Uterus (tissue), 4 donors: ENCODE measurements around the gene ROCK2. TPM values are rescaled to one million over a fixed set of nuclear protein-coding genes. Genes with fewer than 3 reads are reported as not detected.

Experiments
- DNase-seq, 2 donors: peaks; one replicate each; pipeline ENCODE4 v3.0.0-alpha.2; 2019 to 2020
- H3K27ac ChIP-seq, 2 donors: fragments of 200-600 bp; sonication (generic); 1 replicate in 1 of 2; 2 replicates in 1 of 2; pipeline ENCODE4 v1.5.1; 2016 to 2018
- H3K27me3 ChIP-seq, 2 donors: fragments of 200-600 bp; sonication (generic); one replicate each; pipeline ENCODE4 v1.5.1; 2018 to 2019; ENCODE audit warnings: control low read depth in 1 of 2
- H3K36me3 ChIP-seq, 2 donors: fragments of 200-600 bp; sonication (generic); one replicate each; pipeline ENCODE4 v1.5.1; 2019; ENCODE audit warnings: control low read depth in 1 of 2
- H3K4me1 ChIP-seq, 2 donors: fragments of 200-600 bp; sonication (generic); one replicate each; pipeline ENCODE4 v1.5.1; 2018 to 2019; ENCODE audit warnings: control low read depth in 1 of 2
- H3K4me3 ChIP-seq, 2 donors: fragments of 200-600 bp; sonication (generic); 1 replicate in 1 of 2; 2 replicates in 1 of 2; pipeline ENCODE4 v1.5.1; 2018 to 2019; ENCODE audit warnings: mild to moderate bottlenecking in 1 of 2
- H3K9me3 ChIP-seq, 2 donors: fragments of 200-600 bp; sonication (generic); one replicate each; pipeline ENCODE4 v1.5.1; 2019; ENCODE audit warnings: control low read depth in 1 of 2
- CTCF ChIP-seq, 4 experiments: fragments of 200-600 bp in 2 of 4; fragments of 450-650 bp in 2 of 4; sonication (generic) in 2 of 4; IDR thresholded peaks; one replicate each; pipeline ENCODE4 v1.5.1; 2016 to 2019; ENCODE audit warnings: antibody characterized with exemption in 4 of 4, mild to moderate bottlenecking in 2 of 4, moderate library complexity in 1 of 4
- POLR2A ChIP-seq, 2 donors: fragments of 450-650 bp; IDR thresholded peaks; one replicate each; pipeline ENCODE4 v1.6.1; 2016; ENCODE audit warnings: antibody characterized with exemption in 2 of 2, mild to moderate bottlenecking in 1 of 2, moderate library complexity in 1 of 2
- intact Hi-C: fragments of 100-400 bp; cut with DNase I; formaldehyde crosslinking; loops from one replicate; pipeline ENCODE4 v1.15.1; 2023; ENCODE audit warnings: low total_unique reads
- total RNA-seq, 4 donors: library from RNA; depleted of rRNA in 3 of 4; stranded (reverse); fragments of >200 nt in 3 of 4; gene quantifications; one replicate each; pipeline versions ENCODE4 v1.1.0 to v1.2.4, GENCODE V29; 2014 to 2023
- donor health status: DM: yes; HTN: yes; CAD: no.

The ROCK2 gene
- 100 to 1,000 TPM in 3 of 4 donors, 10 to 100 TPM in 1; 78.5 to 143 (median 122) TPM for total RNA-seq

GRCh38 chr2:11344342-11344955, at the start of gene ROCK2:
TSS of gene ROCK2 (minus strand) at chr2:11344636. CDS start at chr2:11344136, 500 bp downstream.
- Histone ChIP-seq H3K36me3 (no peaks in the 10 kb centered on the region), H3K9me3 (no peaks in the 10 kb centered on the region), H3K4me3 (peak within 1 kb of the TSS; percentile 58 to 98), H3K27ac (peak within 1 kb of the TSS; percentile 97 to 100), H3K4me1 (no peaks in the 10 kb centered on the region), H3K27me3 (no peaks in the 10 kb centered on the region)
- intact Hi-C loops, result no loop called here
- peak; percentile 42 to 89 for TF ChIP-seq POLR2A (IDR thresholded peaks at IDR 0.05)
- no peak for TF ChIP-seq CTCF (IDR thresholded peaks at IDR 0.05)
- DNase-seq, result peak; percentile 87 to 91

GRCh38 chr2:11393711-11394236, 49.3 kb upstream of the ROCK2 start:
- no peak overlapping the region for H3K4me3 ChIP-seq
- H3K4me1 ChIP-seq, result no peaks in the 10 kb centered on the region
- intact Hi-C loops, result no loop called here
- peak overlapping the region; percentile 61 to 75 for H3K27ac ChIP-seq
- peak in 1 of 2 donors; percentile 43 for DNase-seq
- TF ChIP-seq POLR2A (IDR thresholded peaks at IDR 0.05), result no peak
- no peak for TF ChIP-seq CTCF (IDR thresholded peaks at IDR 0.05)
- H3K9me3 ChIP-seq, result no peaks in the 10 kb centered on the region
- H3K36me3 ChIP-seq, result no peaks in the 10 kb centered on the region
- H3K27me3 ChIP-seq, result no peaks in the 10 kb centered on the region

GRCh38 chr2:11391942-11392266, 47.5 kb upstream of the ROCK2 start:
- Histone ChIP-seq H3K4me3 (no peak overlapping the region), H3K27ac (no peak overlapping the region)
- intact Hi-C loops, result no loop called here

GRCh38 chr2:11390399-11390658, 45.9 kb upstream of the ROCK2 start:
- intact Hi-C loops, result no loop called here
- Histone ChIP-seq H3K4me1 (no peaks in the 10 kb centered on the region), H3K27ac (no peak overlapping the region), H3K4me3 (no peak overlapping the region), H3K27me3 (no peaks in the 10 kb centered on the region), H3K36me3 (no peaks in the 10 kb centered on the region), H3K9me3 (no peaks in the 10 kb centered on the region)
- DNase-seq, result no peak
- TF ChIP-seq CTCF (IDR thresholded peaks at IDR 0.05) (no peak), POLR2A (IDR thresholded peaks at IDR 0.05) (no peak)

More at GRCh38 chr2:11391942-11392266, 47.5 kb upstream of the ROCK2 start:
- Histone ChIP-seq H3K36me3 (no peaks in the 10 kb centered on the region), H3K9me3 (no peaks in the 10 kb centered on the region), H3K4me1 (no peaks in the 10 kb centered on the region), H3K27me3 (no peaks in the 10 kb centered on the region)
- no peak for DNase-seq
- TF ChIP-seq CTCF (IDR thresholded peaks at IDR 0.05) (no peak), POLR2A (IDR thresholded peaks at IDR 0.05) (no peak)

GRCh38 chr2:11389551-11390398, 45.3 kb upstream of the ROCK2 start:
- intact Hi-C loops, result no loop called here
- no peak overlapping the region for H3K27ac ChIP-seq
- no peaks in the 10 kb centered on the region for H3K27me3 ChIP-seq
- no peak overlapping the region for H3K4me3 ChIP-seq
- TF ChIP-seq POLR2A (IDR thresholded peaks at IDR 0.05), result no peak
- no peak for TF ChIP-seq CTCF (IDR thresholded peaks at IDR 0.05)
- H3K9me3 ChIP-seq, result no peaks in the 10 kb centered on the region
- H3K36me3 ChIP-seq, result no peaks in the 10 kb centered on the region
- H3K4me1 ChIP-seq, result no peaks in the 10 kb centered on the region
- no peak for DNase-seq
